Measurements from ENCODE around the gene TFAP2C.

Gene TFAP2C

GRCh38 chr20:56628873-56629463 lies at the start of gene TFAP2C:
Gene TFAP2C (plus strand): TSS chr20:56629306. CDS start chr20:56629545, 239 bp downstream.
- peak in 1 of 2 experiments; percentile 44 for DNase-seq

GRCh38 chr20:56580226-56580625 lies 48.9 kb upstream of the TFAP2C start:
- no peak for DNase-seq

- DNase-seq = no peak
Observed at GRCh38 chr20:56581701-56582100, 47.4 kb upstream of the TFAP2C start.

GRCh38 chr20:56582542-56582941 lies 46.6 kb upstream of the TFAP2C start:
- no peak for DNase-seq

GRCh38 chr20:56584916-56585315 lies 44.2 kb upstream of the TFAP2C start:
- DNase-seq = no peak

GRCh38 chr20:56587307-56588041 lies 41.6 kb upstream of the TFAP2C start:
- no peak for DNase-seq

GRCh38 chr20:56588996-56589395 lies 40.1 kb upstream of the TFAP2C start:
- no peak for DNase-seq

GRCh38 chr20:56589633-56590032 lies 39.5 kb upstream of the TFAP2C start:
- DNase-seq = no peak

- no peak for DNase-seq
Observed at GRCh38 chr20:56590888-56591287, 38.2 kb upstream of the TFAP2C start.

GRCh38 chr20:56592211-56592610 lies 36.9 kb upstream of the TFAP2C start:
- DNase-seq = no peak

- DNase-seq = no peak
Observed at GRCh38 chr20:56592817-56593216, 36.3 kb upstream of the TFAP2C start.

GRCh38 chr20:56595746-56596475 lies 33.2 kb upstream of the TFAP2C start:
- DNase-seq = no peak

GRCh38 chr20:56601166-56601565 lies 27.9 kb upstream of the TFAP2C start:
- no peak for DNase-seq

GRCh38 chr20:56604673-56605072 lies 24.4 kb upstream of the TFAP2C start:
- no peak for DNase-seq

GRCh38 chr20:56605261-56605996 lies 23.7 kb upstream of the TFAP2C start:
- no peak for DNase-seq

- no peak for DNase-seq
Observed at GRCh38 chr20:56606174-56606945, 22.7 kb upstream of the TFAP2C start.

GRCh38 chr20:56607061-56607704 lies 21.9 kb upstream of the TFAP2C start:
- DNase-seq = no peak

GRCh38 chr20:56608376-56608775 lies 20.7 kb upstream of the TFAP2C start:
- no peak for DNase-seq

GRCh38 chr20:56609321-56609720 lies 19.8 kb upstream of the TFAP2C start:
- no peak for DNase-seq

- no peak for DNase-seq
Observed at GRCh38 chr20:56610098-56610497, 19.0 kb upstream of the TFAP2C start.

GRCh38 chr20:56614196-56614595 lies 14.9 kb upstream of the TFAP2C start:
- DNase-seq = no peak

- DNase-seq = no peak
Observed at GRCh38 chr20:56616716-56617115, 12.4 kb upstream of the TFAP2C start.
